Adrenal gland (tissue), 5 donors: Measurements from ENCODE around the gene IQGAP2.

Experiments used
- POLR2A ChIP-seq, 2 donors: fragments of 450-650 bp; IDR thresholded peaks; one replicate each; pipeline ENCODE4 v1.6.1; 2017; ENCODE audit warnings: antibody characterized with exemption in 2 of 2, mild to moderate bottlenecking in 2 of 2, moderate library complexity in 1 of 2
- TF ChIP-seq, protein P1 (sequence below), 6 experiments: fragments of 450-650 bp in 4 of 6; fragments of 200-600 bp in 2 of 6; sonication (generic) in 1 of 6; IDR thresholded peaks; 1 replicate in 5 of 6; 2 replicates in 1 of 6; pipeline versions ENCODE4 v1.5.1 to v1.8.0; 2016 to 2021; ENCODE audit warnings: antibody characterized with exemption in 6 of 6, mild to moderate bottlenecking in 2 of 6, moderate library complexity in 1 of 6
- donor health status: DM: no; HTN: no; CAD: no.

DNA sequence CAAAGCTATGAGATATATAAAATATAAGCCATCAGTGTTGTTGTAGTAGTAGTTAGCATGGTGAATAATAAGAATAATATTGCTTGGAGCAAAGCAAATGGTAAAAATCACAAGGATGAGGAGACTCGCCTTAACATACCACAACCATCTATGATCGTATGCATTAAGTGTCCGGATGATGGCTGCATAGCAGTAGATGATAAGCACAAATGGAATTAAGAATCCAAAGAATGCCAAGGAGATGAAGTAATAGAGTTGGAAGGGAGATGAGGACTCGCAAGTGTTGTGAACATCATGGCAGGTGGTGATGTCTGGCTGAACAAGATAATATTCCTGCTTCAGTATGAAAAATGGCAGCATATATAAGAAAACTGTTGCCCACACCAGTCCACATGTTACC is 214.6 kb downstream of the IQGAP2 start:
- TF ChIP-seq, protein P1, sequence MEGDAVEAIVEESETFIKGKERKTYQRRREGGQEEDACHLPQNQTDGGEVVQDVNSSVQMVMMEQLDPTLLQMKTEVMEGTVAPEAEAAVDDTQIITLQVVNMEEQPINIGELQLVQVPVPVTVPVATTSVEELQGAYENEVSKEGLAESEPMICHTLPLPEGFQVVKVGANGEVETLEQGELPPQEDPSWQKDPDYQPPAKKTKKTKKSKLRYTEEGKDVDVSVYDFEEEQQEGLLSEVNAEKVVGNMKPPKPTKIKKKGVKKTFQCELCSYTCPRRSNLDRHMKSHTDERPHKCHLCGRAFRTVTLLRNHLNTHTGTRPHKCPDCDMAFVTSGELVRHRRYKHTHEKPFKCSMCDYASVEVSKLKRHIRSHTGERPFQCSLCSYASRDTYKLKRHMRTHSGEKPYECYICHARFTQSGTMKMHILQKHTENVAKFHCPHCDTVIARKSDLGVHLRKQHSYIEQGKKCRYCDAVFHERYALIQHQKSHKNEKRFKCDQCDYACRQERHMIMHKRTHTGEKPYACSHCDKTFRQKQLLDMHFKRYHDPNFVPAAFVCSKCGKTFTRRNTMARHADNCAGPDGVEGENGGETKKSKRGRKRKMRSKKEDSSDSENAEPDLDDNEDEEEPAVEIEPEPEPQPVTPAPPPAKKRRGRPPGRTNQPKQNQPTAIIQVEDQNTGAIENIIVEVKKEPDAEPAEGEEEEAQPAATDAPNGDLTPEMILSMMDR (IDR thresholded peaks at IDR 0.05), result no peak
- no peak for TF ChIP-seq POLR2A (IDR thresholded peaks at IDR 0.05)
